HG02588 (cell line): ENCODE results near the gene STK39.
A peak's percentile ranks its signal among the peaks of the same experiment; 100 is the strongest.
"Not testable (repeated sequence)": the region's sequence is repeated elsewhere in the genome, so short reads cannot be mapped to it uniquely, and the experiment has no call there.

Experiments
- ATAC-seq: cut with Tn5 transposase; IDR thresholded peaks from one replicate; pipeline ENCODE4 v1.9.1; 2021; ENCODE audit warnings: mild to moderate bottlenecking, moderate library complexity; ENCODE audit not compliant: unreplicated experiment

The STK39 gene

DNA sequence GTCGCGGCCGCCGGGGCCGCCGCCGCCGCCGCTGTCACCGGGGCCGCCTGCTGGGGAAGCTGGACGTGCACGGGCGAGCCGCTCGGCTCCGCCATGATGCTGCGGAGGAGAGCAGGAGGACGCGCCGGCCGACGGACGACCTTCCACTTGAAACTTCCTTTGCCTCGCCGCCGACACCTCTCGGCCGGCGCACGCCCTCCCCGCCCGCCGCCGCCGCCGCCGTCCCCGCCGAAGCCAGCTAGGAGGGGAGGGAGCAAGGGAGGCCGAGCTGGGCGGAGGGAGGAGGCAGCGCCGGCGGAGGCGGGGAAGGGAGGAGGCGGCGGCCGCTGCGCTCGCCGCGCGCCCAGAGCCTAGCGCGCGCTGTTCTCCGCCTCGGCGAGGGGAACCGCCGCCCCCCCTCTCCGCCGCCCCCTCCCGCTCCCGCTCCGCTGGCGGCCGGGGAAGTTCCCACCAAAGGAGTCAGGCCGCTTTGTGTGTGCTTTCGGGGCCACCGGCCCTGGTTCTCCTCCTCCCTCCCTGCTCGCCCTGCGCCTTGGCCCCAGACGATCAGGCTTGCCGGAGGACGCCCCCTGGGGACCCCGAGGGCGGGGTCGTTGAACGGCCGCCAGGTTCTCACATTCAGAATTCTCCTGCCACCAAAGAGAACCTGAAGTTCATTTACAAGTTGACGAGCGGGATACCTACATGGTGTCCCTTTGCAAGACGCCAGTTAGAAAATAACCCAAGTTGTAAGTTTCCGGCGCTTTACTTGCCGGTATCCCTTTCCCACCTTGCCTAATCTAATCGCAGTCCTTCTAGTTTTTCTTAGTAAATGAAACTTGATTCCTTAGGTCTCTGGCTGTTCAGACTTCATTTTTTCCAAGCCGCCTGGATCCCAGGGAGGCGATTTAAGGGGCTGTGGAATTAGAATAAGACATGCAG is at the start of gene STK39:
Gene STK39, minus strand, starts transcription at position 255 of the 921 bp plus-strand sequence. Its CDS starts 160 bp downstream, at position 95.
- ATAC-seq = peak; percentile 76

DNA sequence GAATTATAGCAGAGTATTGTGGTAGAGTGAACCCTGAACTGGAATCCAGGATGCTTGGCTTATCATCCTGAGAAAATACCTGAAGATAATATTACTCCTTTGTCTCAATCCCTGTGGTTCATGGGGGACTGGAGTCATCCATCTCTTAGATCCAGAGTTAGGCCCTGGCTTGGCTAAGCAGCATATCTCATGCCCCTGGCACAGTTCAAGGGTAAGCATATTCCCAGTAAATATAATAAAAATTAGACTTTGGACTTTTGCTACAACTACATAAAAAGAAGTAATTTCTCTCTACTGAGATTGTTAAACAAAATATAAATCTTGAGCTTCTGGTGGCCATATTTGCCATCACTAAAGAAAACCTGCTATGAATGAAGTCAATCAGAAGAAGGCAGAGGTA is 47.7 kb upstream of the STK39 start:
- no peak for ATAC-seq

DNA sequence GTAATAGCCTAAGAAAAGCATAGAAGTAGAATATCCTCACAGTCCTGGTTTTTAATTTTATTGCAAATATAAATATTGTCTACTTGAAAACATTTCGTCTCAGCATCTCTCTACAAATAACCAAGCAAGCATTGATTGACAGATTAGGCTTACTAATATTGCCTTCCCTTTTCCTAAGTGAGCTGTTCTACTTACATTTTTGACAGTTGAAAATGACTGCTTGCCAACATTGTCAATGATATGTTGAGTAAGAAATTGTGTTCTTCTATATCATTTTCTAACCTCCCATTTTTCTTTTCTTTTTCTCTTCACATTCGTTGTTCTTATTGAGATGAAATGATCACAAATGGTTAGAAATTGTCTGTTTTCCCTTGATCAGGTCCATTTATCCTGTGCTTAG is 47.0 kb upstream of the STK39 start:
- ATAC-seq = no peak

DNA sequence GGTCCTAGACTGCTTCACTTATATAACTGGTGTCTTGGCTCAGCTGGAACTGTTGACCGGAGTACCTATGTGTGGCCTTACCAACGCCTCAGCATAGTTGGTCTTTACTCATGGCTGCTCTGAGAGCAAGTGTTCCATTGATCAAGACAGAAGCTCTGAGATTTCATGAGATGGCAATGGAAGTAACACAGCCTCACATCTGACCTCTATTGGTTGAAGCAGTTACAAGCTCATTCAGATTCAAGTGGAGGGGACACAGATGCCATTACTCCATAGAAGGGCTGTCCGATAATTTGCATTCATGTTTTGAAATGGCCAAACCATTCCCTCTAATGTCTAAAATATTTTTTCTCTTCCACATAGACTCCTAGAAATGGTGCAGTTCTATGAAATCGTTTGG is 46.4 kb upstream of the STK39 start:
- no peak for ATAC-seq

DNA sequence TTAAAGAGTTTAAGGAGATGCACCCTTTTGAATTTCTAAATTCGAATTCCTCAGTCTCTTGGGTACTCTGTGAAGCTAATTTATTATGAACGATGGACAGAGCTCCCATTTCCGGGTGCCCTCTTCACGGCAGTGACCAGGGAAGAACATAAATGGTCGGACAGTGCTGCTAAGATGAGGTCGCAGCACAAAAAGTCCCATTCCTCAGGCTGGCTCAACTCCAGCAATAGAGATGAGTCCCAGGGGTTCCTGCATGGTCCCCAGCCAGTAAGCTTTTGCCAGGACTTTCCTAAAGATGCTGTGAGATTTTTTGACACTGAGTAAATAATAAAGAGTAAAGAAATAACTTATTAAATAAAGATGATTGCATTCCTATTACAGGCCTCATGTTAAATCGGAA is 43.0 kb upstream of the STK39 start:
- no peak for ATAC-seq

DNA sequence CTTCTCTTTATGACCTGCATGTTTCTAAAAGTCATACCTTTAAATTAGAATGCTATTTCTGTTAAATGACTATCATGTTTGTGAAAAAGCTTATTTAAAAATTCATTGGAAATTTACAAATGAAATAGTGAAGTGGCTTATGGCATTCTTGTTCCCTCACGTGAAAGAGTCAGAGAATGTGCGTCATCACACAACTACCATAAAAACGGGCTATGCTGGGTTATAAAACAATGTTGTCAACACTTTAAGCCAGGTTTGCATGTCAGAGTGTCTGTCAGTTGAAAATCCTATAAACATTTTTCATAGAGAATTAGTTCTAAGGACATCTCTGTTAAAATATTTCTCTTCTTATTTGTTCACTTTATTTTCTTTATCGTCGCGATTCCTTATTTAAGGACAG is 42.5 kb upstream of the STK39 start:
- ATAC-seq = no peak

DNA sequence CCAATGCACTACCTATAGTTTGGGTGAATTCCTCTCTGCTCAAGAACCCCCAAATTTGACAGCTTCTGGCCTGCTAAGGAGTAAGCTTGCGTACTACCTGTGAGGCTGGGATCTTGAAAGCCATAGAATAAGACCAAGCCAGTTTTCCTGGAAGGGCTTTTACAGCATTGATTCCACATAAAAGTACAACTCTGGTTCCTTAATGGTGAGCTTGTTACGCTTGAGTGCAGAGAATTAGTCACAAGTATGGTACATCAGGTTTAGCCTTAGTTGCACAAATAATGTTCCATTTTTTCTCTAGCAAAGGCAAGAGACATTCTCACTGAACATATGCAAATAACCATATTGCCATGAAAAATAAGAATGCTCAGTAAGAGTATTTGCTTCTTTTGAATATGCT is 39.1 kb upstream of the STK39 start:
- ATAC-seq = no peak

DNA sequence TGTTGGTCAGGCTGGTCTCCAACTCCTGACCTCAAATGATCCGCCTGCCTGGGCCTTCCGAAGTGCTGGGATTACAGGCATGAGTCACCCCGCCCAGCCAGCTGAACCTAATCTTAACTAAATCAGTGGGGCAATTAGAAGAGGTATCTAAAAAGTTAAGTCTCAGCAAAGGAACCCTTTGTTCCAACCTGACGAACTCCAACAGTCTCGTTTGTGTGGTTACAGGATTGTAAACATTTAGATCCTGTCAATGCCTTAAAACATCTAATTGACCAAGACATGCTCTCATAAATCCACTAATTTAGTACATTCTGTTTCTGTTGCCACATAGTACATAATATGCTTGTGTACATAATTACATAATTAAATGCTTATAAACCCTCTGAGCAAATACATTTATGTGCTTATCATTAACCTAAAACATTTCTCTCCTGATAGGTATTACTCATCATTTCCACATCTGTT is 31.1 kb upstream of the STK39 start:
- ATAC-seq = no peak

DNA sequence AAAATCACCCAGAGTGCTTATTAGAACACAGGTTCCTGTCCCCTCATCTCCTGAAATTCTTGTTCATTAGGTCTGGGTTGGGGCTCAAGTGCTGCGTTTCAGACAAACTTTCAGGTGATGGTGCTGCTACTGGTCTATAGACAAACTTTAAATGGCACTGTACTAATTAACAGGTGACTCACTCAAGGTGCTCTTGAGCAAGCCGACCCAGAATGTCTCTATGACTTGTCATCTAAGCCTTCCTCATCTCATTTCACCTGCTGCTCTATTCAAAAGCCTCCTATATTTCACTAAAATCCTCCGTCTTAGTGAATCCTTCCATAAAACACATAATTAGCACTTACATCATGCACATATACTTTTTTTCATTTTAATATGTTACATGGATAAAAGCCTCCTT is 29.9 kb upstream of the STK39 start:
- ATAC-seq = no peak

DNA sequence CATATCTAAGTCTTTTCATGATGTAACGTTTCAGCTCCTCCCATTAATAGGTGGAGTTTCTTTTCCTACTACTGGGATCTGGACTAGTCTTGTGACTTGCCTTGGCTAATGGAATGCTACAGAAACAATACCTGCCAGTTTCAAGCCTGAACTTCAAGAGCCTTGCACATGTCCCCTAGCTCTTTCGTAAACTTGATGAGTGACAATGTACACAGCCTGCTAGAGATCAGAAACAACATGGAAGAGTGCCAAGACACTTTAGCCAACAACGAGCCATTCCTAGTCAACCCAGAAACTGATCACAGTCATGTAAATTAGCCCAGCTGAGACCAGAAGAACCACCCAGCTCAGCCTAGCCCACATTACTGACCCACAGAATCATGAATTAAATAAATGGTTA is 24.8 kb upstream of the STK39 start:
- ATAC-seq = no peak

DNA sequence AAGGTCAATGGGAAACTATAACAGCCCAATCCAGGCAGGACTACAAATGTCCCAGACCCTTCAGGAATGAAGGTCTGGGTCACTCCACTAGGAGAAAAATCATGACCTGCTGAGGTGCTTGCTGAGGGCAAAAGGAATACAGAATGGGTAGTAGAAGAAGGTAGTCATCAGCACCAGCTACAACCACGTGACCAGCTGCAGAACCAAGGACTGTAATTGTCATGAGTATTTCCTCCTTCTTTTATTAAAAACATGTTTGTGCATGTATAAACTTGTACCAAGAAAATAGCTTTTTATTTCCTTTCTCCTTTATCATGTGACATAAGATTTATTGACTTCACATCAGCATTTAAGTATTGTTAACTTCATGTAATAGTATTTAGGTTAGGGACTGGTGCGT is 15.5 kb upstream of the STK39 start:
- ATAC-seq = not testable (repeated sequence)

DNA sequence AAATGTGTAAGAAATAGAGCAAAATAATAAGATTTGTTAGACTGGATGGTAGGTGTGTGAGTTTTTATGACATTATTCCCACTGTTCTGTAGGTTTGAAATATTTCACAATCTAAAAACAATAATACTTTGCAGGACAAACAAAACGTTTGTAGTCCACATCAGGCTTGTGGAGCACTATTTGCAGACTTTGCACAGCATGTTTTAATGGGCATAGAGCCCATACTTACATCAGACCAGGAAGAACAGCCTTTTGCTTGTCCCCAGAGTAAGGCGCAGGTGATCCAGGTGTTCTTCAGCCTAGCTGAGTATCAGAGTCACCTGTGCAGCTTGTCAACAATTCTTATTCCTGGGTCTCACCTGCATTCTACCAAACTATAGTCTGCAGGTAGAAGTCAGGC is 9.1 kb upstream of the STK39 start:
- no peak for ATAC-seq

DNA sequence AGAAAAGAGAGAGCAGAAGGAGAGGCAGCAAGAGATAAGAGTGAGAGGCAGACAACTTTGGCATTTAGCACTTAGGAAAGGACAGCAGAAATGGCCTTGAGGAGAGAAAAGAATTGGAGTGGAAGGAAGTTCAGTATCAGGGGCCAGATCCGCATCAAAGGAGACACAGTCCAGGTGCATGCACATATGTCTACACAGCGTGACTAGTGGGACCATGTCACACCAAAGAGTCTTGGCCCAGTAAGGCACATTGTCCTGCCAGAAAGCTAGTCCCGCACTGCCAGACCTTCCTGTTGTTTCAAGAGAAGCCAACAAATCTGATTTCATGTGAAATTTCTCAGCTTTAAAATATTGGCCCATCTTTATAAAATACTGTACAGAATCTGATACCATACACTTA is 8.5 kb upstream of the STK39 start:
- ATAC-seq = no peak

DNA sequence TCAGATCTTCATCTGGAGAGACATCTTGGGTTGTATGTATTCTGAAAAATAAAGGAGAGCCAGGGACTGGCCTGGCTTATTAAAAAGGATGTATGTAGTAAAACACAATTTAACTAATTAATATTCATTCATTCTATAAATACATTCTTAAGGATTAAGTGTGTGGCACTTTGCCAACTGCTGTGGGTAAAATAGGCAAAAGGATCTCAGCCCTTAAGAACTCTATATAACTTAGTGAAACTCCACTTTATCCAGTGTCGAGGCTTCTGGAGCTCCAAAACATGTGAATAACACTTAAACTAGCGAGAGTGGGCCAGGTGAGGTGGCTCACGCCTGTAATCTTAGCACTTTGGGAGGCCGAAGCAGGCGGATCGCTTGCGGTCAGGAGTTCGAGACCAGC is 7.7 kb upstream of the STK39 start:
- no peak for ATAC-seq

DNA sequence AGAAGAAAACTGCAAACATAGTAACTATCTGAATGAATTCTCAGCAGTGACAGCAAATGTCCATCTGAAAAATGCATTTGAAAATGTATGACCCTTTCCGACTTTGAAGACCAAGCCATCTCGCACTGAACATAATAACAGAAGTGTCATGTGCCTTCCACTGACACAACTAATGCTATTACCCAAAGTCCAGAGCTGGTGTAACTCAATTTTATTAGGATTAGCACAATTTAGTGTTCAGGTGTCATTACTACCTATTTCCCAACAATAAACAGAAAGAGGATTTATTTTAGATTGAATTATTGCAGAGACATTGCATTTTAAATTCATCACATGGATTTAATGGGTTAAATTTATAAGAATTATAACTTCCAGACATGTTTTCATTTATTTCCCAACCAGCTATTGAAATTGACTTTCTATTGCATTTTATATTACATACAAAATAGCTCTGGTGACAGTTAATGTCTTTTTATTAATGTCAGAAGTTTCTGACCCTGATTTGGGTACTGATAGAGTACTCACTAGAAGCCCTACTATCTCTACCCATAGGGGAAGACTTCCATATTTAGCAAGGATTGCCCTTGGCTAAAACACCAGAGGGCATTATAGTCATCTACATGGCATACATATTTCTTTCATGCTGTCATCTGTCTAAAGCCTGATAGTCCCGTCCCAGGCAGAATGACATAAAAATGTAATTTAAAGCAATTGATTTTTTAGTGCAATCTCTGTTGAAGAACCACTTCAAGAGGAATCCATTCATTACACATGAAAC is 7.0 kb upstream of the STK39 start:
- ATAC-seq = no peak

DNA sequence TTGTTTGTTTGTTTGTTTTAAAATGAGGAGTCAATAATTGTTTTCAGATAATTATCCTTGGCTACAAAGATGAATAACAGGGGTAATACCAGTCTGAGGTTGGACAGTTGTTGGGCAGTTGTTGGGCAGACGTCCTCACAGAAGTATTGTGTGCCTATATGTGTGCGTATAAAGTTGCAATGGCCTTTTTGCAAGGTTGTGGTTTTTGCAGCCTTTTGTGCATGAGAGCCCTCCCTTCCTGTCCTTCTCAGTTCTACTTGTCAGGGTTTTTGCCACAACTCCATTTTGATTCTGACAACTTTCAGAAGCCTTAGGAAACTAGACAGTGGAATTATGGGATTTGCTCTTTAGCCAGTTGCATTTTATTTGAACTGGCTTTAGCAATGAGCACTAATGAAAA is 6.0 kb upstream of the STK39 start:
- ATAC-seq = no peak

DNA sequence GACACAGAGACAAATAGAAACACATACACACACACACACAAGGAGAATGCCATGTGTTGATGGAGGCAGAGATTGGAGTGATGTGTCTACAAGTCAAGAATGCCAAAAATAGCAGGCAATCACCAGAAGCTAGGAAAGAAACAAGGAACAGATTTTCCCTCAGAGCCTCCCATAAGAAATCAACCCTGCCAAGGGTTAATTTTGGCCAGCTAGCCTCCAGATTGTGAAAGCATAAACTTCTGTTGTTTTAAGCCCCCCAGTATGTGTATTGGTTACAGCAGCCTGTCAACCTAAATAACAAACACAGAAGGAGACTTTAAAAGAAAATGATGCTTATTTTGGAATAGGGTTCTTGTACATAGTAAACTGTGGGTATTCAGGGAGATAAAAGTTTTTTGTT is 5.6 kb upstream of the STK39 start:
- no peak for ATAC-seq

DNA sequence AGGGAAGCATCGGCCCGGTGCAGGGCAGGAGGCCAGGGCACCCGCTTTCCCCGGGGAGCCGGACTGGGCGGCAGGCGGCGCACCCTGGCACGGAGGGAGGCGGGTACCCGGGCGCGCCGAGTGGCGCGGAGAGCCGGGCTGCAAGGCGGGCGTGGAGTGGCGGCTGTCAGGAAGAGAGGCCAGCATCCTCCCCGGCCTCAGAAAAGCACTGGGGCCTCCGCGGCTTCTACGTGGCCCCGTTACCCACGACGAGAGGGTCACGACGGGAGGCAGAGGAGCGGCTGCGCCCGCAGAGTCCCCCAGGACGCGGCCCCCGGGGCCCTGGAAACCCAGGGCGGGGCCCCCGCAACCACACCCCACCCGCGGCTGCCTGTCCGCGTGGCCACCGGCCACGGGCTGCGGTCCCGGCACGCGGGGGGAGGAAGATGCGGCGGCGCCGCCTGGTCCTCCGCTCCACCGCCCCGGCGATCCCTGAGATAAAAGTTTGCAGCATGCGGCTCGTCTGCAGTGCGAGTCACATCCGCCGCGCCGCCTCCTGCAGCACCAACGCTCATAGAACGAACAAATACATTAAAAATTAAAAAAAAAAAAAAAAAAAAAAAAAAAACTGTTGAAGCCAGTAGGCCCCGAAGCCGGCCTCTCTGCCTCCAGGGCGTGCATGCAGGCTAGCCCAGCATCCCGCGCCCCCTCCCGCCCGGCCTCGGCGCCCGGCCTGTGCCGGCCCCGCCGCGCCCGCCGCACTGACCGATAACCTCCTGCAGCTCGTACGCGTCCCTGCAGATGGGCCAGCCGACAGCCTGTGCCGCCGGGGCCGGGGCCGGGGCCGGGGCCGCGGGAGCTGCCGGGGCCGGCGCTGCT is 683 bp downstream of the STK39 start:
- ATAC-seq = peak; percentile 43

DNA sequence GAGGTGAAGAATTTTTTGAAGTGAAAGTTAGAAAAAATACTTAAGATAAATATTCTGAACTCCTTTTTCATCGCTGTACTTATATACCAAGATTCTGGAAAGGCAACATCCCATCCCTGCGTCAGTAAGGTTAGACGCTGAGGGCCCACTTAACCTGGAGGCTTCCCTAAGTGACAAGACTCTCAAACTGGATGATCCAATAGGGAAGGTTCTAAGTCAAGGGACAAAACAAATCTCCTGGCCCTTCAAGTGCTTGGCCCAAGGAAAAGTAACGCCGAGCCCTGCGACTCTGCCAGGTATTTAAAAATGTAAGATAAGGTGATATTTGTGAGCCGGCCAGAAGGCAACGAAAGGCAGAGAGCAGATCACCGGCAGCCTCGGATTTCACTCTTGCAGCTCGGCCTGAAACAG is 1.3 kb downstream of the STK39 start:
- ATAC-seq = no peak

DNA sequence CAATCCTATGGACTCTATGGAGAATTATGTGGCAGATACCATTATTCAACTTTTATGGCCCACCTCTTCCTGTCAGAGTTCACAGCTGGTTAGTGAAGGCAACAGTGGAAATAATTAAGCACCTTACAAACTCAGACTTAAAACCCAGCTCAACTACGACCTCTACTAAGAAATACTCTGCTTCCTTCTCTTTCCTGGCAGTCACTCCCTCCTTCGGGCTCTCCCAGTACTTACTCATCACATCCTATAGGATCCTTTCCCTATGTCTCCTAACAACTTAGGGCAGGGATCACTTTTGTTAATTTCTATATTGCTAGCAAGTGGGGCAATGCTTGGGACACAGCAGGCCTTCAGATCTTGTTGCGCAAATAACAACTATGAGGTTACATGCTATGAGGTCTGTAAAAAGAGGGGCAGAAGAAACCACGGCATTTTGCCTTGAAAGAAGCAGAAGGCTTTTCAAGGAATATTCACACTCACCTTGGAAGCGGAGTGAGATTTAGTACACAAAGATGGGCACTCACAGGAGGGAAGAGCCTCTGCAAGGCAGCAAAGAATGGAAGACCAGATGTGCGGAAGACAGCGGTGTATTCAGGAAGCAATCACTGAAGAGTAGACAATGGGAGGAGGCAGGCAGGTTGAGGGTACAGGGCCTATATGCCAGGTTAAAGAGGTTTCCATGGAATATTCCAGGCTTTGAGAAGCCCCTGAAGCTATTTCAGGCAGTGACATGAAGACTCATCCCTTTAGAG is 2.1 kb downstream of the STK39 start:
- no peak for ATAC-seq
